ENCODE results near the gene CEACAM6.
A peak's percentile ranks its signal among the peaks of the same experiment; 100 is the strongest.
"Not testable (repeated sequence)": the region's sequence is repeated elsewhere in the genome, so short reads cannot be mapped to it uniquely, and the experiment has no call there.

Gene CEACAM6

GRCh38 chr19:41783612-41784011 lies 28.3 kb downstream of the CEACAM6 start:
- in situ Hi-C loops (cut with MboI; ENCODE audit: low sequenced_read_pairs, unreplicated experiment), result no loop called here
- no peak for TF ChIP-seq CTCF (IDR thresholded peaks at IDR 0.05; ENCODE audit: borderline replicate concordance, control extremely low read depth, extremely low read depth, insufficient read depth, missing control alignments)
- no peak for DNase-seq (ENCODE audit: low spot score)

GRCh38 chr19:41784312-41784711 lies 29.0 kb downstream of the CEACAM6 start:
- in situ Hi-C loops (cut with MboI; ENCODE audit: low sequenced_read_pairs, unreplicated experiment), result no loop called here
- DNase-seq (ENCODE audit: low spot score), result no peak
- no peak for TF ChIP-seq CTCF (IDR thresholded peaks at IDR 0.05; ENCODE audit: borderline replicate concordance, control extremely low read depth, extremely low read depth, insufficient read depth, missing control alignments)

- DNase-seq (ENCODE audit: low spot score), result no peak
- TF ChIP-seq CTCF (IDR thresholded peaks at IDR 0.05; ENCODE audit: borderline replicate concordance, control extremely low read depth, extremely low read depth, insufficient read depth, missing control alignments), result no peak
- in situ Hi-C loops (cut with MboI; ENCODE audit: low sequenced_read_pairs, unreplicated experiment), result no loop called here
Measured at GRCh38 chr19:41784743-41785142, 29.4 kb downstream of the CEACAM6 start.

- TF ChIP-seq CTCF (IDR thresholded peaks at IDR 0.05; ENCODE audit: borderline replicate concordance, control extremely low read depth, extremely low read depth, insufficient read depth, missing control alignments), result peak; percentile 88
Measured at GRCh38 chr19:41785653-41786052, 30.3 kb downstream of the CEACAM6 start.

GRCh38 chr19:41787055-41787454 lies 31.7 kb downstream of the CEACAM6 start:
- no peak for TF ChIP-seq CTCF (IDR thresholded peaks at IDR 0.05; ENCODE audit: borderline replicate concordance, control extremely low read depth, extremely low read depth, insufficient read depth, missing control alignments)
- no peak for DNase-seq (ENCODE audit: low spot score)
- in situ Hi-C loops (cut with MboI; ENCODE audit: low sequenced_read_pairs, unreplicated experiment), result no loop called here

More at GRCh38 chr19:41785653-41786052, 30.3 kb downstream of the CEACAM6 start:
- in situ Hi-C loops (cut with MboI; ENCODE audit: low sequenced_read_pairs, unreplicated experiment), result no loop called here
- peak; percentile 83 for DNase-seq (ENCODE audit: low spot score)

GRCh38 chr19:41788518-41788917 lies 33.2 kb downstream of the CEACAM6 start:
- in situ Hi-C loops (cut with MboI; ENCODE audit: low sequenced_read_pairs, unreplicated experiment); DNase-seq (ENCODE audit: low spot score): not testable (repeated sequence)

GRCh38 chr19:41789053-41789452 lies 33.7 kb downstream of the CEACAM6 start:
- DNase-seq (ENCODE audit: low spot score); in situ Hi-C loops (cut with MboI; ENCODE audit: low sequenced_read_pairs, unreplicated experiment): not testable (repeated sequence)
